Measurements from ENCODE around the gene DIP2C.
"Not testable (repeated sequence)": the region's sequence is repeated elsewhere in the genome, so short reads cannot be mapped to it uniquely, and the experiment has no call there.

Gene DIP2C

GRCh38 chr10:637771-638195 lies 51.7 kb downstream of the DIP2C start:
- DNase-seq: no peak

DNA sequence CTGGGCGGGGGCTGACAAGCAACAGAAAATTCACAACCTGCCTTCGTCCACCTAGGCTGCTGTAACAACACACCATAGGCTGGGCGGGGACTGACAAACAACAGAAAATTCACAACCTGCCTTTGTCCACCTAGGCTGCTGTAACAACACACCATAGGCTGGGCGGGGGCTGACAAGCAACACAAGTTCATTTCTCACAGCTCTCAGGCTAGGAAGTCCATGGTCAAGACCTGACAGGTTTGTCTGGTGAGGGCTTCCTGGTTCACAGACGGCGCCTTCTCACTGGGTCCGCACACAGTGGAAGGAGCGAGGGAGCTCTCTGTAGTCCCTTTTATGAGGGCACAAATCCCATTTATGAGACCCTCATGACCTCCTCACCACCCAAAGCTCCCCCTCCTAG lies 52.2 kb downstream of the DIP2C start:
- DNase-seq: no peak

DNA sequence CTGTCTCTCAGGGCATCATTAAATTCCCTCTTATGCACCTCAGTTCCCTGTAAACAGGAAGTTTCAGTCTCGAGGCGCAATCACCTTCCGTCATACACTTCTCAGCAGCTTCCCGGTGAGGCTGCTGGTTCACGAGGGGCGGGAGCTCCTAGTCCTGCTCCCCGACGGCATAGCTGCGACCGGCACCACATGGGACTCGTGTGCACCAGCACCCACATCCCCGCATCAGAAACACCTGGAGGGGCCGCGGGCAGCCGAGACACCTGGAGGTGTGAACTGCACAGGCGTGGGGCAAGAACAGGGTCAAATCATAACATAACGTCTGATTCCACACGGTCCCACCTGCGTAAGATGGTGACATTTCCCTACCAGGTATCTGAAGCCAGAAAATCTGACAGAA lies 52.7 kb downstream of the DIP2C start:
- no peak for DNase-seq

DNA sequence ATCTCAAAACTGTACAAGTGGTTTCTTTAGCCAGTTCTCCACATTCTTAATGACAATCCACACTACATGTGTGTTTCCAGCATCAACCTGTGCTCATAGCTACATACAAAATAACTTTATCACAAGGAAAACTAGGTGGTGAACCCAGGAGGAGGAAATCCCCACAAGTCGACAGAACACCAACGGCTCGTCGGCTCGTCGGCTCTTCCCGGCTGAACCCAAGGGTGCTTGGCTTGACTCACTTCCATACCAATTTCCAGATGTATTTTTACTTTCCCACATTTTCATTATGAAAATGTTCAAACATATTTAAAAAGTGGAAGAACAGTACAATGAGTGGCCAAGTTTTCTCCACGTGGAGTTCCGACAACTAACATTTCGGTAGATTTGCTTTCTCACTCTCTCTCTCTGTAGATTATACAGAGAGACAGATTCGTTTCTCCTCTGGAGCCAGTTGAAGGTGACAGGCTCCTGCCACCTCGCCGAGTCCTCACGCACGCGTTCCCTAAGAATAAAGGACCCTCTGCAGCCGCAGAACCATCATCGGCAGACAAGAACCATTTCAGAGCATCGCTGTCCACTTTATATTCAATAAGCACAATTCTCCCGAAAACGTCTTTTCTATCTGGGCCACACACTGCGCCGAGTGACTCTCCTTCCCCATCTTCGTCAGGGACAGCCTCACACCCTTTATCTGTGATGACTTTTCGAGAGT lies 53.3 kb downstream of the DIP2C start:
- no peak for DNase-seq

- DNase-seq: no peak
Measured at GRCh38 chr10:635088-635861, 54.2 kb downstream of the DIP2C start.

- DNase-seq: no peak
Measured at GRCh38 chr10:634256-634655, 55.2 kb downstream of the DIP2C start.

DNA sequence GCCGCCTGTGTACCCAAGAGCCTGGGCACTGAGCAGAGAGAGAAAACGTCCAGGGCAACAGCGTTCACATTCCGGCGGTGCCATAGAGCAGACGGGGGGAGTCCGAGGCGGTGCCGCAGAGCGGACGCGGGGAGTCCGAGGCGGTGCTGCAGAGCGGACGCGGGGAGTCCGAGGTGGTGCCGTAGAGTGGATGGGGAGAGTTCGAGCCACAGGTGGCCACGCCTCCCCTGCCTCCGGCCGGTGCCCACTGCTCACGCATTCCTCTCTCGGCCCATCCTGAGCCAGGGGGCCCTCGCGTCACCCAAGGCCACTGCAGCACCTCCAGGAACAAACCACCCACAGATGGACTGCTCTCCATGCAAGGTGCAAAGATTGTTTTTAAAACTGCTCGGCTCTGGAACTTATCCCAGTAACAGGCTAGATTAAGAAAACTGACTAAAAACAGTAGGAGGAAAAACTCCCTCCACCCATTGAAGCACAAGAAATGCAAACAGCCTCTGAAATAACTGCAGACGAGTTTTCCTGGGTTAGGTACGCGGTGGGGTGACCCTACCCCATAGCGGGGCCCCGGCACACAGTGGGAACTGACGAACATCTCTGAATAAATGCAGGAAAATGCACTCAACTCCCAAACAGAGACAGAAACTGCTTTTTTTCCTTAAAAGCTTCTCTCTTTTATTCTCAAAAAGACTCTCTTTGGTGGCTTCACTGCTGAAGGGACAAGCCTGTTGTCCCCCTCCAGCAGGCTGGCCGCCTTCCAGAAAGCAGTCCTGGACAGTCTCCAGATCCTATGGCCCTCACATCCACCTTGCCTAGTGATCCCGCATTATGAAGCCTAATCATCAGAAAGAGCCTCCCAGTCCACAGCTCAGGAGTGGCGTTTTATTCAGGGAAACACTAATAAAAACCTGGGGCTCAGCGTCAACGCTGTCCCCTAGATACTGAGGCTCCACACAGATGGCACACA lies 55.9 kb downstream of the DIP2C start:
- no peak for DNase-seq

DNA sequence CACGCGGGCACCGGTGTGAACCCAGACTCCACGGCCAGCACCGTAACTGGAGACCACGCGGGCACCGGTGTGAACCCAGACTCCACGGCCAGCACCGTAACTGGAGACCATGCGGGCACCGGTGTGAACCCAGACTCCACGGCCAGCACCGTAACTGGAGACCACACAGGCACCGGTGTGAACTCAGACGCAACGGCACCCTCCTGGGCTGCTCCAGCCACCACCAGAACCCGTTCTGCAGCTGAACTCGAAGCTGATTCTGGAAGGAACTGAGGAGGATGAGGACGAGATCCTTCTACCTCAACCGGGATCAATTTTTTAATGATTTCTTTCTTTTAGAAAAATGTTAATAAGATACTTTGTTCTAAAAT lies 56.7 kb downstream of the DIP2C start:
- DNase-seq: not testable (repeated sequence)

GRCh38 chr10:632155-632806 lies 57.2 kb downstream of the DIP2C start:
- DNase-seq: not testable (repeated sequence)

- DNase-seq: no peak
Measured at GRCh38 chr10:631266-631665, 58.2 kb downstream of the DIP2C start.

DNA sequence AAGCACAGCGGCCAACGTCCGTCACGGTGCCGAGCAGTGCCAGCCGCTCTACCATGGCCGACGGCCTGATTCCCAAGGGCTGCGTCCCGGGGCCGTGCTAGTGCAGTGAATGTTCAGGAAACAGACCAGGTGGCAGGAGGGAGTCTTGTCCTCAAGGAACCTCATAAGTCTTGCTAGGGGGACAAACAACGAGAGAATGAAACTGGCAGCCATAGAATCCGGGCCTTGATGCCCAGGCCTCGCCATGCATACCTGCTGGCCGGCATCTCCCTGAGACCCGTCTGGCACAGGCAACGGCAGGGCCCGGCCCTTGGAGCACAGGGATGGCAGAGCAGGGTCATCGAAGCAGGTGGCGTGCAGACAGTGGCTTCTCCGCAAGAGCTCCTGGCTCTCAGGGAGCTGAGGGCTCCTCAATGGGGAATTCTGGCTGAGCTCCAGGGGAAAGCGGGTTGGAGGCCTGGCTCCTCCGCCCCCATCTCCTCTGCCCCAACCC lies 58.8 kb downstream of the DIP2C start:
- DNase-seq: no peak

DNA sequence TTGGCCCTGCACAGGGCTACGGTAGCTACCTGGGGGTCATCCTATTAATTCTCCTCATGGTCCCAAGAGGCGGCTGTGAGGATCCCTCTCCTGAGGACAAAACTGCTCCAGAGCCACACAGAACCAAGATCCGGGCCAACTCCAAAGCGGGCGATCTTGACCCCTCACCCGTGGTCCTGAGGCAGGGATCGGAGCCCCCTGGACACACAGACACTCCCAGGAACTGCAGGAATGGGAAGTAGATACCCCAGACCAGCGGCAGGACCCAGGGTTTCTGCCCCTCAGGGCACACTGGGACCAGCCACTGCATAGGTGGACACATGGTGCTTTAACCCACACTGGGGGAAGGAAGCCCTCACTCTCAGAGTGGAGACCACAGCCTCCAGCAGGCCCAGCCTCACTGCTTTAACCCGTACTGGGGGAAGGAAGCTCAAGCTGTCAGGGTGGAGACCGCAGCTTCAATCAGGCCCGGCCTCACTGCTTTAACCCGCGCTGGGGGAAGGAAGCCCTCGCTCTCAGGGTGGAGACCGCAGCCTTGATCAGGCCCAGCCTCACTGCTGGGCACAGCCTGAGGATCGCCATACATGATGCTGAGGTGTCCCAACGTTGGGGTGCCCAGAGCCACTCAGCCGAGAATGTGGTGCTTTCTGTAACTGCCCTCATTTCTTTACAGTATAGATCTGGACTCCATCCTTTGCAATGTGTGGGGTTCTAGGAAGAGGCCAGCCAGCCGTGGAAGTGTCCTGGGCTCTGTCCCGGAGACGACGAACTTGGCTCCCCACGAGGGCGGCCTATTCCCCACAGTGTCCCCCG lies 60.1 kb downstream of the DIP2C start:
- DNase-seq: no peak

DNA sequence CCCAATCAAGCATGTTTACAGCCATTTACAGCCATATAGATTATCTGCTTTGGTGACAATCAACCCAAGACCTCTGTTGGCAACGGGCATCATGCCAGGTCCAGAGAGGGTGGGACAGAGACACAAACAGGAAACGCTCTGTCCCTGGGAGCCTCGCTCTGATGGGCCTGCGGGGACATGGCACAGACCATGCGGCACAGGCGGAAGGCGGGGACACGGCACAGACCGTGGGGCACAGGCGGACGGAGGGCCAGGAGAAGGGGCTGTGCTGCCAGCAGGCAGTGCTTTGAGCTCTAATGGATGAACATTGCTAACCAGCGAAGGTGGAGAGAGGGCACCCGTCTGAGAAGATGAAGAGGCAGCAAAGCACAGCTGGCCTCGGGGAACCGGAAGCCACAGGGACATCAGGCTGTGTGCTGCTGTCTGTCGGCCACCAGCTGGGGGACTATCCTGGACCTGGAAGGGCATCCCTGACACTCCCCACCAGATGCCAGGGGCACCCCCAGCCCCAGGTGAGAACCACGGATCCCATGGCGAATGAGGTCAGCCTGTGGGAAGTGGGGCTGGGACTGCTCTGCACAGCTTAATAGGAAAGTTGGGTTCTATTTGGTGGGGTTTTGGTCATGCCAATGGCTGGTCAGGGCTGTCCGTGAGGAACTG lies 61.0 kb downstream of the DIP2C start:
- no peak for DNase-seq

DNA sequence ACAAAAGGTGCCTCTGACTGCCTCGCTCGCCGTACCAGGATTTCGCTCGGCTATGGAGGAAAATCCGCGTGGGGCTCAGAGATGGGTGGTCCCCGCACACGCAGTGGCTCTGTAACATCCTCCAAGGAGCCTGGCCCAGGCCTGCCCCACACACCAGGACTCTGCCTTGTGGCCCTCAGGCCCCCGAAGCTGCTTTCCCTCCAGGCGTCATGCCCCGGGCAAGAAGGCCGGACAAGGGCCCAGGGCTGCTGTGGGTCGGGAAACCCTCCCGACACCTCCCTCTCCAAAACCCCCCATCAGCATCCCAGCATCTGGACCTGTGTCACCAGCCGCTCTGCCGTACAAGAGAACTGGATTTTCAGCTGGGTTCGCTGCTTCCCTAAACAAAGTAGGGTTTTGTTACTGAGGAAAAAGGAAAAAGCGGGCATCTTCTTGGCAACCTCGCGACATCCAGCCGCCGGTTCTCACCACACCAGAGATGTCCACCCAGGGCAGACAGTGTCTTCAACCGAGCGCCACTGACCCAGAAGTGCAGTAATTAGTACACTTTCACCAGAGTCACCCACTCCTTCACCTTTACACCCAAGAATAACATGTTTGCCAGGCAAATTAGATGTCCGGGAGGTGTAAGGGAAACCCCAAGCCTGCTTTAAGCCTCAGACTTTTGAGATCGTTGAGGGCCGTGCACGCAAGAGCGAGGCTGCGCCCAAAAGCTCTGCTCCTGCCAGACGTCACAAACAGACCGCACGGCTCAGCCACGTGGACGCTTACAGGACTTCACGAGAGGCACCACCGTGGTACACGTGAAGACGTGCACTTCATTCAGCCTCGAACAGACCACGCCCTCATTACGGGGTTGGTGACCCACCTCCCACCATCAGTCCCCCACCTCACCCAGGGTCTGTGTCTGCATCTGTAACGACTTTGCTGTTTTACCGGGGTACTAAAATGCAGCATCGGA lies 62.2 kb downstream of the DIP2C start:
- no peak for DNase-seq

- no peak for DNase-seq
Measured at GRCh38 chr10:625751-626711, 63.4 kb downstream of the DIP2C start.

DNA sequence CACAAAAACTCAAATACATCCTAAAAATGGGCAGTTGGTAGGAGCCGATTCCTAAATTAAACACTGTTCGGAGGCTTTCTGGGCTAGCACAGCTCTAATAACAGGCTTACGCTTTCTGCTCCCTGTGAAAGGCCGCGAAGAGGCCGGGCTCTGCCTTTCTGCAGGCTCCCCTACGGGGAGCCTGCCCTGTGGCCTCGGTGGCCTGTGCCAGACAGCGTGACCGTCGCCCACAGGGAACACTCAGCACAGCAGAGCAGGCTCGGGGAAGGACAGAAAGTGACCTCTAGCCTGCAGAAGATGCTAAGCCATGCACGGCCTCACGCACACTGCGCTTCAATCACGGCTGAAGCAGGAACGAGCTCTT lies 64.2 kb downstream of the DIP2C start:
- no peak for DNase-seq

DNA sequence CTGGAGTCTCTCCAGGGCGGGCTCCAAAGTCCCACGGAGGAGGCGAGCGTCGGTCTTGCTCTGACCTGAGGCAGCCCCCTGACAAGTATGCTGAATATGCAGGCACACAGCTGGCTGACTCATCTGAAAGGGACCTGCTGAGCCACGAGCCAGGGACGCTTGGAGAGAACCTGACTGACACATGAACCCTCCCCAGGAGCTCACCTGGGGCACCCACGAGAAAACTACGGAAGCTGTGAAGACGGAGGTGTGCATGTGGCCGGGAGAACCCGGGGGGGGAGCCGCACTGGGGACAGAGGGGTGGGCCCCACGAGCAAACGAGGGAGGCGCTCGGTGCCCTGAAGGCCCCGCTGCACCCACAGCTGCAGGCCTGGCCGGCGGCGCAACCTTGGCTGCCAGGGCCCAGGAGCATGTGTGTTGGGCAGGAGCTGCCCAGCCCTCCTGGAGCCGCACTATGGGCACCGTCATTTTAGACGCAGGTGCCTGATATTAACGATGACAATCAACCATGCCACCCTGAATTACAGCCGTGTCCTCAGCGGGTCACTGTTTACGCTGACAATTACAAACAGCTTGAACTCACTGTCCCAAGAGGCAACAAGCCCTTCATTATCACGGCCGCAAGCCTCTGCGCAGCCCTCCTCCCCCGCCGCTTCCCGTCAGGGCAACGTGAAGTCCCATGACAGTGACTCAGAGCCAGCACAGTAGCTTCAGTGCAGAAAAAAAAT lies 64.7 kb downstream of the DIP2C start:
- DNase-seq: no peak

- DNase-seq: no peak
Measured at GRCh38 chr10:624312-624604, 65.2 kb downstream of the DIP2C start.

Data from T-helper 1 cell (primary cell).